GM08714 (cell line): ENCODE data around the gene TPM2.

Experiments used
- H3K4me3 ChIP-seq: fragments of 200-500 bp; sonication (Bioruptor generic); 2 replicates; pipeline ENCODE4 v1.5.1; 2014; ENCODE audit warnings: mild to moderate bottlenecking, low read length, inconsistent platforms
- ZNF274 ChIP-seq: IDR thresholded peaks from 2 replicates; pipeline ENCODE4 v1.6.1; 2012; ENCODE audit warnings: mild to moderate bottlenecking, low read depth, low read length

Gene TPM2

DNA sequence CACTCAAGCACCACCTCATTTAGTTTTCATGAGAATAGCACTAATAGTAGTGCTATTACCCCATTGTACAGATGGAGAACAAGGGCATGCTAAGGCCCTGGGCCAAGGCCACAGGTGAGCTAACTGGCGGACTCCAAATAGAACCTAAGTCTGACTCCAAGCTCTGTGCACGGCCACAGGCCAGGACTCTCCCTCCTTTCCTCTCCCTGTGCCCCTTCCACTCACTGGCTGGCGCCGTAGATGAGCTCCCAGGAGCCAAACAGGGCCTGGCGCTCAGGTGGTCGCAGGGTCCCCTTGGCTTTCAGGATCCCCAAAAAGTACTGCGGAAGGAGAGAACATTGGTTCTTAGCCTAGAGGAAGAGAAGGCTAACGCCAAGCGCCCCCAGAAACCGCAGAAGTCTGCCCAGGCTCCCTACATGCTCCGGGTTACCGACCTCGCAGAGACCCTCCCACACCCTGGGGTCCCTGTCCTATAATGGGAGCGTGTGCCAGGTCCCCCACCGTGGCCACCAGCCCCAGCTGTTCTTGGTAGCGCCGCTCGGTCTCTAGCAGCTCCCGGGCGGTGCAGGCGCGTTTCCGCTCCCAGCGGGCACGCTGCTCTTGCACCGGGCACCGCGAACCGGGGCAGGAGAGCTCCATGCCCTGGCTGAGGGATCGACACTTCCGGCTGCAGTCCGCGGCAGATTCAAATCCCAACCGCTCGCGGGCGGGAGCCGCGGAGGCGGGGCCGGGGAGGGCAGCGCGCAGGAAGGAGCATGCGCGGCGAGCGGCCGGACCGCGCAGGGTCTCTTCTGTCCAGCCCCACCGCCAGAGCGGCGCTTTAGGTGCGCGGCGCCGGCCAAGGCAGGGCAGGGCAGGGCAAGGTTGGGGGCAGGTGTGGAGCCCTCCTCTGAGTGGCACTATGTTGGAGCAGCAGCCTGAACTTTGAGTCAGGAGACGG lies 24.9 kb downstream of the TPM2 start, which contains the start of gene ARHGEF39:
TSS of gene ARHGEF39 (minus strand) at position 665 of the 940 bp plus-strand sequence. CDS start at position 639, 26 bp downstream.
- no peak for TF ChIP-seq ZNF274
- H3K4me3 ChIP-seq, result peak within 1 kb of the TSS; percentile 76

DNA sequence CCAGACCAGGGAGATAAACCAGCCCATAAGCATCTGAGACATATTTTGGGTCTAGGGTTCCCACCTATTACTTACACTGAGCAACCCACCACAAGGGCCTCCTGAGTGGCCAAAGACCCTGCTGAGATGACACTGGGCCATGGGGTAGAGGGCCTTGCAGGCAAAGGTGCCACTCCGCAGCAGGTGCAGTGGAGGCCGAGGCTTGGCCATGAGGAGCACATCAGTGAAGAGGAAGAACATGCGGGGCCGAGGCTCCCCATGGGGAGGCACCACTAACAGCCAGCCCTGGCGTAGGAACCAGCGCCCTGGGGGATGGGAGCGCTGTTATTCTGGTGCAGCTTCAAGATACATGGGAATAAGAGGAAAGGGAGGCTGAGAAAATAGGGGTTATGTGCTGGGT lies 27.3 kb downstream of the TPM2 start:
- TF ChIP-seq ZNF274, result no peak
- no peak overlapping the region for H3K4me3 ChIP-seq

DNA sequence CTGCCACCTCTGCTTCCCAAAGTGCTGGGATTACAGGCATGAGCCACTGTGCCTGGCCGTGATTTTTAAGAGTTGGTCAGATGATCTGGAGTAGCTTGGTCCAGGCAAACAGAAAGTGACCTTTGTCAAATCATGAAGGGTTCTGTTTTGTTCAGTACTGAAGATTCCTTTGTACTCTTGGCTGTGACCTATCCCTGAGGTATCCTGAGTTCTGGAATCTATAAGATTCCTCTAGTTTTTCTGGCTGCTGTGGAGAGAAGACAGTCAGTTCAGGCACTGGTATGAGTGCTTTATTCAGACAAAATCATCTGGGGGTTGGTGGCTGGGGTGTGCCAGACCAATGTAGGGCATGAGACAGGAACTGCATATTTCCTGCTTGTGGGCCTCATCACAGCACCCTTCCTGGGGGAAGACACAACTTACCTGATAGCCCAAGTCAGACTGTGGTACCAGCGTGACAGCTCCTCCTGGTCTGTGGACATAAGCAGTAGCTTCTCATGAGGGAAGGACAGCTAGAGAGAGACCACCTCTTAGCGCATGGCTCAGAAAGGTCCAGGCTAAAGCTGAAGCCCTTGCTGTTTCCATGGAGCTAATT lies 27.9 kb downstream of the TPM2 start:
- no peak overlapping the region for H3K4me3 ChIP-seq
- TF ChIP-seq ZNF274, result no peak

DNA sequence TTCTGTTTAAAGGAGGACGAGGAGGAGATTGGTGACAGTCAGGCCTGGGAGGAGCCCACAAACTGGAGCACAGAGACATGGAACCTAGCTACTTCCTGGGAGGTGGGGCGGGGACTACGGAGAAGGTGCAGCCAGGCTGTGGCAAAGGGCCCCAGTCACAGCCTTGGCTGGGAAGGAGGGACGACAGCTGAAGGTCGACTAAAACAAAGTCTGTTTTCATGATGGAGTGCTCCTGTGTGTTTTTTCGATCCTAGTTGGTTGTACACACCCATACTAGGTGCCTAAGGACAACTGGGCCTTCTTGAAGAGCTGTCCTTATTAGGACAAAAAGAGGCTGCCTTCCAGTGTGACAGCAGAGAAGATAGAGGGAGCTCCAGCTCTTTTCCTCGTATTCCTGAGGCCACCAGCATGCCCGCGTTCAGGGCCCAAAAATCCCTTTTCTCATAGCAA lies 28.7 kb downstream of the TPM2 start:
- no peak for TF ChIP-seq ZNF274

DNA sequence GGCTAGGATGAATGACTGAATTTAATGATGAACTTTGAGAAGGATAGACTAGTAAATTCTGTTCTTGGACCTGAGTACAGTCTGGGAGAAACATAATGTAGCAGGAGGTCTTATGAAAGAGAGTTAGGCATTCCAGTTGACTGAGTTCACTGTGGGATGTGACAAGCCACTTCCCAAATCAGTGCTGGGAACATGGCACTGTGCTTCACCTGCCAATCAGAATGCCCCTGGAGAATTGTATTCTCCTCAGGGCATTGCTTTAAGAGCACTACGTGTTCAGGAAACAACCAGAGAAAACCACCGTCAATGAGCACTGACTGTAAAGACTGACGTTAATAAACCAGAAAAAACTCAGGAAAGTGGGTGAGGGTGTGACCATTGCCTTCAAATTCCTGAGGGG lies 30.4 kb downstream of the TPM2 start:
- peak overlapping the region; percentile 79; the same call in 1 of the 2 replicates for H3K4me3 ChIP-seq
- no peak for TF ChIP-seq ZNF274

More for the DNA sequence above, 28.7 kb downstream of the TPM2 start:
- no peak overlapping the region for H3K4me3 ChIP-seq

DNA sequence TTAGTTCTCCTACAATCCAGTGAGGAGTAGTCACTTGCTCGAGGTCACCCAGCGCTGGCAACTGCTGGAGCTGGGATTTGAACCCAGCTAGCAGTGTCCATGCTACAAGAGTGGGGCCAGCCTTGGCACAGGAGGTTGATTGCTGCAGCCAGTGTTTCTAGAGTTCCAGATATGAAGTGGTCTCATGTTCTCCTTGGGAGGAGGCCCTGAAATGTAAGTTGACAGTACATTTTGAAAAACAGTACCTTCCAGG lies 30.8 kb downstream of the TPM2 start:
- TF ChIP-seq ZNF274, result no peak
- H3K4me3 ChIP-seq, result peak overlapping the region; percentile 79

DNA sequence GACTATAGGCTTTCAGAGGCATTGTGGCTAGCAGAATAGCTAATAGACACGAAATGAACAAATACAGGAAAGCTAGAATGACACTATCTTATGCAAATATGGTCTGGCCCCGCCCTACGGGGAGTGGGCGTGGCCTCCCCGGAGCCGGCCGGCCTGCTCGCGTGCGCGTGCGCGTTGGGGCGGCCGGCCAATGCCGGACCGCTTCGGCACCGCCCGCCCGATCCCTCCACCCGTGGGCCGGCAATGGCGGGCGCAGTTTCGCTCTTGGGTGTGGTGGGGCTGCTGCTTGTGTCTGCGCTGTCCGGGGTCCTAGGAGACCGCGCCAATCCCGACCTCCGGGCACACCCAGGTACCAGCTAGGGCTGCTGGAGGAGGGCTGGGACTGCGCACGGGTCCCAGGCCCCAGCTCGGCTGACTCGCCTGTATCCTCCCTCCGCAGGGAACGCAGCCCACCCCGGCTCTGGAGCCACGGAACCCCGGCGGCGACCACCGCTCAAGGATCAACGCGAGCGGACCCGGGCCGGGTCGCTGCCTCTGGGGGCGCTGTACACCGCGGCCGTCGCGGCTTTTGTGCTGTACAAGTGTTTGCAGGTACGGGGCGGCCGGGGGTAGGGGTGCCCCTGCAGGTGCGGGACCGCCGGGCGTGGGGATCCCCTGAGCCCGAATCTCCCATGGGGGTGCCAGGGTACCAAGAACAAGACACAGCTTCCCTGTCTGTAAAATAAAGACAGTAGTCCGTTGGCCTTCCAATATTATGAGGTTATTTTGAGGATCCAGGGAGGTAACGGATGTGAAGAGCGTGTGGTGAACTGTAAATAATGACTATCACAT lies 31.4 kb downstream of the TPM2 start, which contains the start of gene CCDC107:
TSS of gene CCDC107 (plus strand) at position 156 of the 831 bp plus-strand sequence. CDS start at position 244, 88 bp downstream.
- no peak for TF ChIP-seq ZNF274
- peak within 1 kb of the TSS; percentile 79 for H3K4me3 ChIP-seq

DNA sequence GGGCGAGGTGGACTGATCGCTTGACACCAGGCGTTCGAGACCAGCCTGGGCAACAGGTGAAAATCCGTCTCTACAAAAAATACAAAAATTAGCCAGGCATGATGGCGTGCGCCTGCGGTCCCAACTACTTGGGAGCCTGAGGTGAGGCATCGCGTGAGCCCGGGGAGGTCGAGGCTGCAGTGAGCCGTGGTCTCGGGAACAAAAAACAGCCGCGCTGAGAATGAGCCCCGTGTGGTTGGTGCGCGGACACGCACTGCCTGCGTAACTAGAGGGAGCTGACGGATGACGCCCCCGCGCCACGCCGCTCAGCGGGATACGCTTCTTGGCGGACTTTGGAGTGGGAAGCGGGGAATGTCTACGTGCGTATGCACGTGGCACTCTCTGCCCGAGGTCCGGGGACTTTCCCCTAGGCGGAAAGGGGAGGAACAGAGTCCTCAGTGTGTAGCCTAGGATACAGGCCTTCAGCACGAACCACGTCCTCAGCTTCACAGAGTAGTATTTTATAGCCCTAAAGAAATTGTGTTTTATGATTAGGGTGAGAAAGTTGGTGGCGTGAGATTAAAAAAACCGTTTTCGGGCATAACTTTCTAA lies 32.1 kb downstream of the TPM2 start, which contains the start of gene RMRP:
TSS of gene RMRP (minus strand) at position 474 of the 591 bp plus-strand sequence.
- no peak for TF ChIP-seq ZNF274
- peak within 1 kb of the TSS; percentile 79 for H3K4me3 ChIP-seq

DNA sequence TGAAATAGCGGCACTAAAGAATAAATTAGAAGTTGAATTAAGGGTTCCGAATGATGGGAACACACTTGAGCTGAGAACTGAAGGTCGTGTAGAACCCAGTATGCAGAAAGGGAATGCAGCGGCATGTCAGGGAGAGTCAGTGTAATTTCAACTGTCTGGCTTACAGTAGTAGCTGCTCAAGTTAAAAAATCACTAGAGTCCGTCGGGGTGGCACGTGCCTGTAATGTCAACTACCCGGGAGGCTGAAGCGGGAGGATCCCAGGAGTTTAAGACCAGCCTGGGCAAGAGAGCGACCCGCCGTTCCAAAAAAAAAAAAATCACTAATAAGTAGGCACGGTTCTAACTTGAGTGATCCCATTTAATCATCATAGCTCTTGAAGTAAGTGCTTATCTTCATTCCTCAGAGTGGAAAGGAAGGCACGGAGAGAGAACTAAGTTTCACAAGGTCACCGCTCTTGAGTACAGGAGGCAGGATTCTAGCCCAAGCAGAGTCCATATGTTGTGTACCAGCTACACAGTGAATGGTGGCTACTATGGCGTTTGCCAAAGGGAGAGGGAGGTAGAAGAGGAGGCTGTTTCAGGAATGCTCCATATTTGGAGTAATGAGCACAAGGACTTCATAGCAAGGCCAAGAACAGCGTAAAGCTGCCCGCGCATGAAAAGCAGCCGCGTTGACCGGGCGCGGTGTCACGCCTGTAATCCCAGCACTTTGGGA lies 32.7 kb downstream of the TPM2 start:
- H3K4me3 ChIP-seq, result peak overlapping the region; percentile 8; the same call in 1 of the 2 replicates
- TF ChIP-seq ZNF274, result no peak

DNA sequence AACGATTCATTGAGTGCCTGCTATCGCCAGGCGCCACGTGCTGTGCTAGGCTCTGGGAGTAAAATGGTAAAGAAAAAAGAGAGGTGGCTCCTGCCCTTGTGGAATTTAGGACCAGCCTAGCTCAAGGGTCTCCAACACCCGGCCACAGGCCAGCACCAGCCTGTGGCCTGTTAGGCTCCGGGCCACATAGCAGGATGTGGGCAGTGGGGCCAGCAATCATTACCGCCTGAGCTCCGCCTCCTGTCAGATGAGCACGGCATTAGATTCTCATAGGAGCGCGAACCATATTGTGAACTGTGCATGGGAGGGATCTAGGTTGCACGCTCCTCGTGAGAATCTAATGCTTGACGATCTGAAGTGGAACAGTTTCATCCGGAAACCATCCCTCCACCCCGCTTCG lies 33.4 kb downstream of the TPM2 start:
- no peak for TF ChIP-seq ZNF274

DNA sequence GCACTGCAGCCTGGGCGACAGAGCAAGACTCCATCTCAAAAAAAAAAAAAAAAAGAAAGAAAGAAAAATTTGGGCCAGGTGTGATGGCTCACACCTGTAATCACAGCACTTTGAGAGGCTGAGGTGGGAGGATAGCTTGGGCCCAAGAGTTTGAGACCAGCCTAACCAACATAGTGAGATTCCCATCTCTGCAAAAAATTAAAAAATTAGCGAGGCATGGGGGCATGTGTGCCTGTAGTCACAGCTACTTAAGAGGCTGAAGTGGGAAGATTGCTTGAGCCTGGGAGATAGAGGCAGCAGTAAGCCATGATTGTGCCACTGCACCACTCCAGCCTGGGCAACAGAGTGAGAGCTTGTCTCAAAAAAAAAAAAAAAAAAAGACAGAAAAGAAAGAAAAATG lies 36.1 kb downstream of the TPM2 start:
- TF ChIP-seq ZNF274, result no peak
- H3K4me3 ChIP-seq, result no peak overlapping the region

More for the DNA sequence above, 33.4 kb downstream of the TPM2 start:
- H3K4me3 ChIP-seq, result no peak overlapping the region

DNA sequence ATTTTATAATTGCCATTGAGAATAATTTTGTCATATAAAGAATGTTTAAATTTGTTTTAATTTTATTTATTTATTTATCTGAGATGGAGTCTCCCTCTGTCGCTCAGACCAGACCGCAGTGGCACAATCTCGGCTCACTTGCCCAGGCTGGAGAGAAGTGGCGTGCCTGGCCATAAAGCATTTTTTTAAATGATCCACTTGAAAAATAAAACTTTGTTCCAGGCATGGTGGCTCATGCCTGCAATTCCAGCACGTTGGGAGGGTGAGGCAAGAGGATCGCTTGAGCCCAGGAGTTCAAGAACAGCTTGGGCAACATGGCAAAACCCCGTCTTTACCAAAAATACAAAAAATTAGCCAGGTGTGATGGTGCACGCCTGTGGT lies 36.9 kb downstream of the TPM2 start:
- no peak overlapping the region for H3K4me3 ChIP-seq
- no peak for TF ChIP-seq ZNF274
